GM23338 (cell line): ENCODE results near the gene GNG4. TPM values are rescaled to one million over a fixed set of nuclear protein-coding genes. Genes with fewer than 3 reads are reported as not detected.

Experiments used
- ATAC-seq: fragments of 200-7000 bp; cut with Tn5 transposase; 3 replicates; pipeline ENCODE4 v1.9.1; 2020
- DNase-seq: peaks from one replicate; pipeline ENCODE4 v3.0.0-alpha.2; 2015; ENCODE audit warnings: low spot score
- H2AFZ ChIP-seq: fragments of 200-600 bp; sonication (generic); 2 replicates; pipeline ENCODE4 v1.8.0; 2016; ENCODE audit warnings: antibody characterized with exemption, mild to moderate bottlenecking, moderate library complexity
- H3F3A ChIP-seq: fragments of 200-600 bp; sonication (generic); replicated peaks from 2 replicates; pipeline ENCODE4 v1.8.0; 2017; ENCODE audit warnings: antibody characterized with exemption, mixed run types, low read depth
- H3K27ac ChIP-seq: fragments of 200-600 bp; sonication (generic); 2 replicates; pipeline ENCODE4 v1.6.1; 2016; ENCODE audit warnings: low read depth
- H3K27me3 ChIP-seq: fragments of 200-600 bp; sonication (generic); 2 replicates; pipeline ENCODE4 v1.8.0; 2016; ENCODE audit warnings: mild to moderate bottlenecking, mixed run types, moderate library complexity; ENCODE audit not compliant: insufficient read depth
- H3K36me3 ChIP-seq: fragments of 200-600 bp; sonication (generic); 2 replicates; pipeline ENCODE4 v1.8.0; 2016; ENCODE audit warnings: mild to moderate bottlenecking; ENCODE audit not compliant: insufficient read depth
- H3K4me1 ChIP-seq: fragments of 200-600 bp; sonication (generic); 2 replicates; pipeline ENCODE4 v1.8.0; 2016; ENCODE audit warnings: mild to moderate bottlenecking, moderate library complexity; ENCODE audit not compliant: insufficient read depth
- H3K4me2 ChIP-seq: fragments of 200-600 bp; sonication (generic); 2 replicates; pipeline ENCODE4 v1.7.1; 2017; ENCODE audit warnings: mixed run types
- H3K4me3 ChIP-seq: fragments of 200-600 bp; sonication (generic); 2 replicates; pipeline ENCODE4 v1.6.1; 2016; ENCODE audit warnings: mixed run types
- H3K79me2 ChIP-seq: fragments of 200-600 bp; sonication (generic); replicated peaks from 2 replicates; pipeline ENCODE4 v1.8.0; 2017; ENCODE audit warnings: mild to moderate bottlenecking; ENCODE audit not compliant: insufficient read depth
- H3K9me2 ChIP-seq: fragments of 200-600 bp; sonication (generic); 2 replicates; pipeline ENCODE4 v1.8.0; 2017; ENCODE audit not compliant: insufficient read depth
- H4K20me1 ChIP-seq: fragments of 200-600 bp; sonication (generic); replicated peaks from 2 replicates; pipeline ENCODE4 v1.8.0; 2017; ENCODE audit warnings: mild to moderate bottlenecking; ENCODE audit not compliant: insufficient read depth
- H3K27ac Mint-ChIP-seq: 2 replicates; pipeline ENCODE4 v1.8.0; 2020; ENCODE audit warnings: inconsistent platforms, mild to moderate bottlenecking, moderate library complexity, mixed read lengths
- H3K27me3 Mint-ChIP-seq: 3 replicates; pipeline ENCODE4 v1.8.0; 2022; ENCODE audit warnings: low read depth, mild to moderate bottlenecking, moderate library complexity, mixed read lengths, inconsistent platforms; ENCODE audit not compliant: insufficient read depth, poor library complexity
- H3K36me3 Mint-ChIP-seq: 3 replicates; pipeline ENCODE4 v1.8.0; 2021; ENCODE audit warnings: low read depth, mild to moderate bottlenecking, inconsistent platforms, moderate library complexity, mixed read lengths
- H3K4me1 Mint-ChIP-seq: 3 replicates; pipeline ENCODE4 v1.8.0; 2020; ENCODE audit warnings: mild to moderate bottlenecking, inconsistent platforms, mixed read lengths
- H3K4me3 Mint-ChIP-seq: 3 replicates; pipeline ENCODE4 v1.8.0; 2021; ENCODE audit warnings: moderate library complexity, mild to moderate bottlenecking, inconsistent platforms, mixed read lengths
- H3K9me3 Mint-ChIP-seq: 3 replicates; pipeline ENCODE4 v1.8.0; 2020; ENCODE audit warnings: moderate library complexity, mild to moderate bottlenecking, inconsistent platforms, mixed read lengths
- CREB1 ChIP-seq: fragments of 250-450 bp; sonication (Bioruptor Pico); IDR thresholded peaks from 2 replicates; pipeline ENCODE4 v1.5.0; 2020; ENCODE audit warnings: low read depth, mild to moderate bottlenecking, moderate library complexity
- CTCF ChIP-seq, 2 experiments: fragments of 200-600 bp in 1 of 2; sonication (generic) in 1 of 2; conservative IDR thresholded peaks; 2 replicates each; pipeline versions ENCODE4 v1.5.1 to v1.6.1; 2016 to 2017; ENCODE audit warnings: antibody characterized with exemption in 2 of 2, low read depth in 2 of 2, mild to moderate bottlenecking in 2 of 2, moderate library complexity in 1 of 2
- ETS1 ChIP-seq: IDR thresholded peaks from 2 replicates; pipeline ENCODE4 v1.6.1; 2016; ENCODE audit warnings: antibody characterized with exemption
- EZH2phosphoT487 ChIP-seq: fragments of 200-600 bp; sonication (generic); IDR thresholded peaks from one replicate; pipeline ENCODE4 v1.8.1; 2018; ENCODE audit warnings: antibody characterized with exemption; ENCODE audit not compliant: unreplicated experiment
- JUNB ChIP-seq: IDR thresholded peaks from one replicate; pipeline ENCODE4 v1.6.1; 2016; ENCODE audit warnings: antibody characterized with exemption; ENCODE audit not compliant: unreplicated experiment
- NANOG ChIP-seq: IDR thresholded peaks from 2 replicates; pipeline ENCODE4 v1.6.1; 2016; ENCODE audit warnings: antibody characterized with exemption, borderline replicate concordance
- POLR2AphosphoS5 ChIP-seq: IDR thresholded peaks from 2 replicates; pipeline ENCODE4 v1.6.1; 2016; ENCODE audit warnings: antibody characterized with exemption, low read depth
- STAT1 ChIP-seq: IDR thresholded peaks from one replicate; pipeline ENCODE4 v1.6.1; 2016; ENCODE audit warnings: antibody characterized with exemption; ENCODE audit not compliant: unreplicated experiment
- ZNF462 ChIP-seq: fragments of 250-450 bp; sonication (Bioruptor Pico); IDR thresholded peaks from 2 replicates; pipeline ENCODE4 v1.5.0; 2020; ENCODE audit warnings: mild to moderate bottlenecking, moderate library complexity
- polyA plus RNA-seq: library from polyadenylated mRNA; unstranded; fragments of >200 nt; fragmentation: Nextera tagmentation; extraction: Ambion mirVana; gene quantifications from 2 replicates; pipeline ENCODE4 v1.2.1, GENCODE V29; 2016
- total RNA-seq: library from RNA; depleted of rRNA; stranded (reverse); fragments of >200 nt; shearing (Covaris generic); gene quantifications from 2 replicates; pipeline ENCODE4 v1.2.3, GENCODE V29; 2014

The GNG4 gene
- total and polyA plus RNA-seq, 2 experiments from 2014 or later = 40.2 to 49.2 TPM

DNA sequence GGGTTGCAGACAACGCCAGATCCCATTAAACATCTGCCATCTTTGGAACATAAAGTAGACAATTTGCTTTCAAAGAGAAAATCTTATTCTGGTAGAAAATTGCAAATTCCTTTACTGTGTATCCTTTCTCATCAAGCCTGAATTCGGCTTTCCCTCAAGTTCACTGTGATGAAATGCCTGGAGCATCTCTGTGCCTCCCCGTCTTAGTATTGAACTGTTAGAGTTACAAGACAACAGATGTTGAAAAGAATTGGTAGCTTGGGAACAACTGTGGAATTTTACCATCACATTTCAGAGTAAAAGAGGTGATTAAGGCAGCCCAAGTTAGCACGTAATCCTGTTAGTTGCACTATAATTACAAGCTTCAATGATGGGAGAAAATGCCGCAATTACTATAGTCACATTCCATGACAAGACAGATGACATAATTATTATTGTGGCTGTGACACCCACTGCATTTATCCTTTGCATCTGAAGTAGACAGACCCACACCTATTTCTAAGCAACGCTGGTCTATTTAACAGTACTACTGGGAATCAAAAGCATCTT lies 90.9 kb downstream of the GNG4 start (continued):
- TF ChIP-seq ZNF462 (no peak), POLR2AphosphoS5 (no peak), NANOG (no peak), ETS1 (no peak), STAT1 (no peak), CREB1 (CRISPR knock-in tag) (no peak), JUNB (no peak)

DNA sequence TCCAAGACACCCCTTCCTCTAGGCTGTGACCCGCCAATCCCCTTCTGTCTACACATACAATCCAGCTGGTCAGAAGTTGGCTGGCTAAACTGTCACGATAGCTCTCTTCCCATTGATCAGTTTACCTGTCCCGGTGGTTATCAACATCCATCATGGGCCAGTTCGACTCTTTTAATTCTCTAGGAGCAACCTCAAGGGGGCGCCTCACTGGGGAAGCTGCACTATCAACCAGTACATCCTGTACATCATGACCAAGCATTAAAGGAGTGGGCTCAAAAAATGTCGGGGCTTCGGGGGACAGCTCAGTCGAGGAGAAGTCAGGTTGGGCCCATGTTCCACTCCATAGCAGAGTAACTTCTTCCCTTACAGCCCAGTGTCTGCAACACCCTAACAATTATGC lies 92.1 kb downstream of the GNG4 start:
- peaks cover 1% of the 10 kb centered on the region for H3K27me3 Mint-ChIP-seq
- no peak overlapping the region for H3K4me3 Mint-ChIP-seq

More for the DNA sequence above, 92.1 kb downstream of the GNG4 start:
- Histone ChIP-seq H2AFZ (no peak overlapping the region), H4K20me1 (no peaks in the 10 kb centered on the region; the same call in 1 of the 2 replicates), H3K27ac (no peak overlapping the region), H3F3A (no peaks in the 10 kb centered on the region), H3K36me3 (0 out of 2 replicates have a peak, but pooled peaks cover 6% of the 10 kb centered on the region), H3K4me3 (no peak overlapping the region), H3K79me2 (no peaks in the 10 kb centered on the region), H3K4me1 (no peaks in the 10 kb centered on the region), H3K9me2 (no peaks in the 10 kb centered on the region), H3K27me3 (no peaks in the 10 kb centered on the region), H3K4me2 (no peak overlapping the region)
- ATAC-seq (peak; percentile 90), DNase-seq (peak; percentile 78)
- no peaks in the 10 kb centered on the region for H3K36me3 Mint-ChIP-seq
- H3K4me1 Mint-ChIP-seq = no peaks in the 10 kb centered on the region; the same call in 2 of the 3 replicates
- no peaks in the 10 kb centered on the region for H3K9me3 Mint-ChIP-seq
- TF ChIP-seq CTCF (conservative IDR thresholded peaks at IDR 0.05; ENCODE audit: low read depth in 2 of 2) = peak; percentile 77 to 81
- no peak for TF ChIP-seq ETS1
- TF ChIP-seq EZH2phosphoT487 = no peak
- no peak for TF ChIP-seq POLR2AphosphoS5
- peak overlapping the region; percentile 91 for H3K27ac Mint-ChIP-seq
